TTC549 (cell line): ENCODE measurements around the gene FGL2.
"Not testable (repeated sequence)": the region's sequence is repeated elsewhere in the genome, so short reads cannot be mapped to it uniquely, and the experiment has no call there.

Experiments
- FAIRE-seq: peaks from 2 replicates; lab custom pipeline; 2012; peaks lifted over from hg19 to GRCh38; lab: Jason Lieb, UNC

The FGL2 gene

DNA sequence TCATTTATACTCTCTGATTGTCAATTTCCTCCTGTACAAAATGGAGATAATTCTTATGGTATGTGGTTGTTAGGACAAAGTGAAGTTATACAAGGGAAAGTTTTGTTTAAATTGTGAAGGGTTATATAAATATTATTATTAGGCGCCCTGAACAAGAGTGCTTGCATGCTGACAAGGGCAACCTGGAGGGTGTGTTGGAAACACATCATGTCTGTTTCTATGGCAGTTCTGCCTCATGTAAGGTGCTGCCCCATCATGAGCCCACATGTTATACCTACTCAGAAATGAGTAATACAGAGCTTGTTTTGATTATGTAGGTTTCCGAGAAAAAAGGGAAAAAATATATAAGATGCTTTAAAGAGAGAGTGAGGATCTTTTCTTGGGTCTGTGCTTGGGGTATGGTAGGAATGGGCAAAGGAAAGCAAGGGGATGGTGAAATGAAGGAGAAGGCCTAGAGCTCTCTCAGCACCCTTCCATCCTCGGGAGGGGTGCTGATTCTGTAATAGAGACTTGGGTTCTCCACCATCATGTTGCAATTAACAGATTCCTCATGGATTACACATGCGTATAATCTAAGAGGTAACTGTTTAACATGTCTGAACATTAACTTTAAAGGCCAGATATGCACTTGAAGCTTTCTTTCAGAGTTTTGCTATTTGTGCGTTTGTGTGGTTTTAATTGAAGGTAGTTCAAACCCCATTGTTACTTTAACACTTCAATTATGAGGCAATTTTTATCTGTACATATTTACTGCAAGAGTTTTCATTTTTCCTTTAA, 43.8 kb downstream of the FGL2 start:
- not testable (repeated sequence) for FAIRE-seq

DNA sequence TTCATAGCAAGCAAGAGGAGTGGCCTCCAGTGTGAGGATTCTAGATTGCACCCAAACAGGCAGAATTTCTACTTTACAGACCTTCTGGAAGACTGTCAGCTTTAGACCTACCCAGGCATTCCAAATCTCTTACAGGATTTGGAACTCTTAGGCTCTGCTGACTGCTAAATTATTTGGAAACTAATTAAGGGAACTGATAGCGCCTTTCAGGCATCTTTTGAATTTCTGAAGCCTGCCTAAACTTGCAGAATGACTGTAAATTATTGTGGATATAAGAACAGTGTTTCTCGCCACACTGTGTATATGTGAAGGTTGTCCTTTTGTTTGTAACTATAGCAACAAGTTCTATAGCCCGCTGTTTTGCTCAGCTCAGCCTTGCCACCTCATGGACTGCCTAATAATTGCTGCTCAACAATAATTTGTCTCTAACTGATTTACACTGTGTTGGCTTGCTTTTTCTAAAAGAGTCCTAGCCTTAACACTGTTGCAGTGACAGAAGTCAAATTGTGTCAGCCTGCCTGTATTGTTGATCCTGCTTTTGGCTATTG, 44.6 kb downstream of the FGL2 start:
- not testable (repeated sequence) for FAIRE-seq

DNA sequence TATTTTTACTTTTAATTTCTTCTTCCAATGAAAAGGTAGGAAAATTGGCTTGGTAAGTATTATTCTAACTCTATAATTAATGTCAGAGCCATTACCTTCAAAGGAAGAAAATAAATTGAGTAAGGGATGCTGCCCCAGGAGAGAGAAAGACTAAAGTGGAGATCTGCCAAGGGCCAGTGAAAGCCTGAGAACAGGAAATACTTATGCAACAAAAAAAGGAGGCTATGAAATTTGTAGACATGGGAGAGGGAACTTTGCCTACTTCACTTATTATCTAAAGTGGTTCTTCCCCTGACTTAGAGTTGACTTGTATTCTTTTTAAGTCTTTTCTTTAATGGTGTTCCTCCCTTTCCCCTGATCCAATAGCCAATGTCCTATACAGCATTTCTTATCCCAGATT, 47.4 kb downstream of the FGL2 start:
- not testable (repeated sequence) for FAIRE-seq
